HG02973 (cell line): ENCODE data around the gene PAX3.

Experiments used
- ATAC-seq: cut with Tn5 transposase; IDR thresholded peaks from one replicate; pipeline ENCODE4 v1.9.1; 2021; ENCODE audit warnings: moderate library complexity; ENCODE audit not compliant: unreplicated experiment

PAX3 gene

DNA sequence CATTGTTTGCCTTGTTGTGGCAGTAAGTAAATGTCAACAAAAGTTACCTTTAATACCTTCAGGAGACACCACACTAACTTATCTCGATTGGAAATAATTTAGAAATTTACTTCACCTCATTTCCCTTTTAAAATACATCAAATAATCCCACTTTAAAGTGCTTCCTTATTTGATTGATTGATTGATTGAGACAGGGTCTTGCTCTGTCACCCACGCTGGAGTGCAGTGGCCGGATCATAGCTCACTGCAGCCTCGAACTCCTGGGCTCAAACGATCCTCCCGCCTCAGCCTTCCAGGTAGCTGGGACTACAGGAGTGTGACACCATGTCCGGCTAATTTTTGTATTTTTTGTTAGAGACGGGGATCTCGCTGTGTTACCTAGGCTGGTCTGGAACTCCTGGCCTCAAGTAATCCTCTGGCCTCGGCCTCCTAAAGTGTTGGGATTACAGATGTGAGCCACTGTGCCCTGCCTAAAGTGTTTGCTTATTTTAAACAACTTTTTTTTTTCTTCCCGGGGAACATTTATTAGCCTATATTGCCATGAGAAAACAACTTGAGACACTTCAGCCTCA is 12.0 kb upstream of the PAX3 start:
- no peak for ATAC-seq

- no peak for ATAC-seq
Observed at GRCh38 chr2:222309766-222310165, 11.0 kb upstream of the PAX3 start.

- no peak for ATAC-seq
Observed at GRCh38 chr2:222309361-222309760, 10.6 kb upstream of the PAX3 start.

- ATAC-seq: no peak
Observed at GRCh38 chr2:222307978-222308730, 9.4 kb upstream of the PAX3 start.

- ATAC-seq: no peak
Observed at GRCh38 chr2:222307143-222307756, 8.5 kb upstream of the PAX3 start.

- ATAC-seq: no peak
Observed at GRCh38 chr2:222306393-222307142, 7.8 kb upstream of the PAX3 start.

- no peak for ATAC-seq
Observed at GRCh38 chr2:222305516-222306392, 7.0 kb upstream of the PAX3 start.

DNA sequence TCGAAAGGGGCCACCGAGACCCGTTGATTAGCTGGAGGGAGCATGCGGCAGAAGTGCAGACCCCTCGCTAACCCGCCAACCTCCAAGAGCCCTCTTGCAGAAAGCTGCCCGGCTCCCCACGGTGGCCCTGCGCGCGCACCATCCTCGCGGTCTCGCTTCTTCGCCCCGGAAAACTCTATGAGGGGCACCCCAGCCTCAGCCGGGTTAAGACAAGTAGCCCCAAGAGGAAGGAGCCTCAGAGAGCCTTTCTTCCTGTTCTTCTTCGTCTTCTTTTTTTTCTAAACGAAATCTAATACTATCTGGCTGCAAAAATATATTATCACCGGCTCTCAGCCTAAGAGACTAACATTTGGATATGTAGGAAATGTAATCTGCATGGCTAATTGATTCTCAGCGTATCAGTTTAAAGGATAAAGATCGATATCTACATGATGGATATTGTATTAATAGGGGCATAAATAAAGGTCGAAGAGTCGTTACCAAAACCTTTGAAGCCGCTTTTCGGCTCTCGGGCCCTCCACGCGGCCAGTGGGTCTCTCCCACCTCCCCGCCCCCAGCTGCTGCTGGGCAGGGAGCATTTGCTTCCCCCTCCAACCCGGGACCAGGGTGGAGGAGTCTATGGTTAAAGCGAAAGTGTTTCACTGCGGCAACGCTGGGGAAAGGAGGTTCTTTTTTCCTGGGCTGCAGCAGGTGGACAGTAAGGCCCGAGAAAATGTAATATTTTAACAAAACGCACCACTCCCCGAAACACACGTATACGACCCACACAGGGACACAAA is 6.1 kb upstream of the PAX3 start:
- no peak for ATAC-seq

DNA sequence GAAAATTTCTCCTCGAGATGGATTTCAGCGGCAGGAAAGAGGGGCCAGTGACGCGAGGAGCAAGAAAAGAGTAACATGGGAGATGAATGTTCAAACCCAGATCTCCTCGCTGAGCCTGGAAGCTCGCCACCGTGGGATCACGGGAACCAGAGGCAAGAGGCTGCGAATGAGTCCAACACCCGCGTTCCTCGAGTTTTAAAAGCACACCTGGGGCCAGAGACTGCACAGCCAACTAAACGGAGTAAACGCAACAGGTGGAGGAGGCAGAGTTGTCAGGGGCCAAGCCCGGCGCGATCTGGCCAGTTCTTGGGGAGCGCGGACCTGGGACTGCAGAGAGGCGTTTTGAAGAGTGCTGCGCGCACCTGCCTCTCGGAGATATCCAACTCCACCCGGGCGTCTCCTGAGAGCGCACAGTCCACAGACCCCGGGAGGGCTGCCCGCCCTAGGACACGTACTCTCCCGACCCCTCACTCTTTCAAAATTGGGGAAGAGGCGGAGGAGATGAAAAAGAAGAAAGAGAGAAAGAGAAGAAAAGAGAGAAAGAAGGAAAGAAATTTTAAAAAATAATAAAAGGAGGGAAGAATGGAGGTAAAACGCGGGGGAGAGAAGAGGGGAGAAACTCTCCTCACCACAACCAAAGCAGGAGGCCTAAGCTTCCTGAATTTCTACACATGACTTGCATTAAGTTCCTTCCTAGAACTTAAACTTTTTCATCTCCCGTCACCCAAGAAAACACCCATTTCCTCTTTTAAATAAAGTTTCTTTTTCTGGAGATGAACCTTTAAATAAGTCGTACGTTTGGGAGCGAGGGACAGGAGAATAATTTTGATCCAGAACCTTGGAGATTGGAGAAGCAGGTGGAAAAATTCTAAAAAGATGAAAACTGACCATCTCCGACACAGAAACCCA is 5.3 kb upstream of the PAX3 start:
- ATAC-seq: no peak

DNA sequence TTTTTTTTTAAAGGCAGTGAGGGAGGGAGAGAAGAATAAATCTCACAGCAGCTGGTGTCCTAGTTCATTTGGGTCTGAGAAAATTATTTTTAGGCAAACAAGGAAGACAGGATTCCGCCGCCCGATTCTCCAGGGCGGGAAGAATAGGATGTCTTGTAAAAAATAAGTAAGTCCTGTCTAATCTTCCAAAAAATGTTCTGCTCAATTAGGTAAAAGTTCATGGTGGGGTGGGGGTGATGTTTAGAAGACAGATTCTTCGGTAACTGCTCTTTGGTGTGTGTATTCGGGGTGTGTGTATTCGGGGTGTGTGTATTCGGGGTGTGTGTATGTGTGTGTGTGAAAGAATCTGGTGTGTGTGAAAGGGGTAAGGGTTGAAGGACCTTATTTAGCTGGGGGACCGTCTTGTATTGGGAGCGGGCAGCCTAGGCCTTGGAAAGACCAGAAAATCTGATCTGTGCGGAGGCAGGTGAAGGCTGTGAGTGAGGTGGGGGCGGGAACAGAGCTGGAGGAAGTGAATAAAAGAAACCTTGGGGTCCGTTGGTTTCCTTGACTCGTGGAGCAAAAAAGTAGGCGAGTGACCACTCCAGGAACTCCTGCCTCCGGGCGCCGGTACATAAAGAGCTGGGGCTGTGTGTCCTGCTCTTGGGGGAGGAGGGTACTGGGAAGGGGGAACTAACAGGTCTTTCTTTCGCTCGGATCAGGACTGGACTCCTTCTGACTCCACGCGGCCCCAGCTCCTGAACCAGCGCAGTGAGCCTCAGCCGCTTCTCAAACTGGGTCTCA is 4.4 kb upstream of the PAX3 start:
- no peak for ATAC-seq

DNA sequence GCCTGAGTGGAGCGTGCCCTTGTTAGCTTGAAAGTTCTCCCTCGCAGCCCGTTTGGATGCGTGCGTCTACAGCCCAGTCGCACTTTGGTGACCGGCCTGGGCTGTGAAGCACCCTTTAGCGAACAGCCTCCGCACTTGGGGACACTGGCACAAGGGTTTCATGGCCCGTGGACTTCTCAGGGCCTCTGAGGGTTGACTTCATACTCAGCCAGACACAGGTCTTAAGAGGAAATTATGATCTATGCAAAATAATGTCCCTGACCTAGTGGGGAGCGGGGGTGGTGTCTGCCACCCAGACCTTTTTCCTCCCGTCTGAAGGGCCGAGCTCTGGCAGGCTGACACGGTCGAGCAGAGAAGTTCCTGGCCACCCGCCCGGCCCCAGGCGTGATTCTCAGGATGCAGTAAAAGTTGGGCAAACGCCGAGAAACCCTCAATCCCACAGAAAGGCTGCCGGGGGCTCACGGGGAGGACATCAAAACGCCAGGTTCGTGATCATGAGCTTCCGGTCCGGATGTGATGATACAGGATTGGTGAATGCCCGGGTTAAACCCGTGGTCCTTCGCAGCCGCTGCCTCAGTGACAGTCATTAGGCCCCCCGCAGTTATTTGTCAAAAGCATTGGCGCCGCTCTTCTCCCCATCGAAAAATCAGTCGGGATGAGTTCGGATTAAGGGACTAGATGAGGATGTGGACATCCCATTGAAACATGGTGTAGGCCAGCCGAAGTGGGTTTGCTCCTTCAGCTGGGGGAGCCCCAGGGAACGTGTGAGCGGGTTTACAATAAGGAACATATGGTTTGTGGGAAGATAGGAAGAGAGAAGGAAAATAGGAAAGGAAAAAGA is 3.6 kb upstream of the PAX3 start:
- ATAC-seq: no peak

- no peak for ATAC-seq
Observed at GRCh38 chr2:222301796-222302118, 3.0 kb upstream of the PAX3 start.

- no peak for ATAC-seq
Observed at GRCh38 chr2:222301053-222301795, 2.4 kb upstream of the PAX3 start.

DNA sequence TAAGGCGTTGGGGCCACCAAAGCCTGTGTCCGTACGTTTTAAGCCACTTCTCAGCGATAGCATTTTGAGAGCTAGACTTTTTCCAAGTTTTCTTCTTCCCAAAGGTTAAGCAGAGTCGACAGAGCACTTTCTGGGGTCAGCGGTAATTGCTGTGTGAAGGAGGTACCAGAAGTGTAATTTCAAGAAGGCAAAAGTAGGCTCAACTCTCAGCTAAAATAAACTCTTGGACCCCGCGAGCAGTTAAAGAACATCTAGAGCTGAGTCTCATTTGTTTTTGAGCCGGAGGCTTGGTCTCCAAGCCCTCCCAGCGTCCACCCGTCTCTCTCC is 1.9 kb upstream of the PAX3 start:
- no peak for ATAC-seq

DNA sequence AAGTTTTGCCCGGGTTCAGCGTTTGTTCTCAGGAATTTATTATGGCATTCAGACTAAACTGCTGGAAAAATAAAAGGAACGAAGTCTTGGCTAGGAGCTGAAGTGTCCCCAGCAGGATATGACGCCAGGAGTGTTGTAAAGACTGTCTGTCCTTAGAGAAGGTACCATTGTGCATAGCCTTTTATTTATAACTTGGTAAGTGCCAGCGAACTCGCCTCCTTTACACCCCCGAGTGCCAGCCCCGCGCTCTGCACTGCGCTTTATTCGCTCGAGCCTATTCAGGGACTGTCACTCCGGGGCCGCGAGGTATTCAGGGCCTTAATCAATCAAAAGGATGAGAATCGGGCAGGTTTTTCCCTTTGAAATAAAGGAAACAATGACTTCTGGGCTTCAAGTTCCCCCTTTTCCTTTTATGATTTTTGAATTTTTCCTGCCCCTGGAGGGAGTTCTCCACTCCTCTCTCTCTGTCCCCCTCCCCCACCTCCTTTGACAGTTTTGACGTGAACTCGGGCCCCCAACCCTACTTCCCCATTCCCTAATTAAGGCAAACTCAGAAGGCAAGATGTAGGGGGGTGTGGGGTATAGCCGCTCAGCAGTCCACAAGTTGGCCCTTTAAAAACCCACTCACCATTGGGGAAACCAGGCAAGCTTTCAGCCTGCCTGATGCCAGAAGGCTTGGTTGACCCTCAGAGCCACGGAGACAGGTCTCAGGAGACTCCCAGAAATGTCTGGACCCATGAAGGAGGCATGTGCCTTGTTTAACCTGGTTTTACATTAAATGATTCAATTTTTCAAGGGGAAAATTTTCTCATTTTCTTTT is 1.3 kb upstream of the PAX3 start:
- ATAC-seq: no peak

DNA sequence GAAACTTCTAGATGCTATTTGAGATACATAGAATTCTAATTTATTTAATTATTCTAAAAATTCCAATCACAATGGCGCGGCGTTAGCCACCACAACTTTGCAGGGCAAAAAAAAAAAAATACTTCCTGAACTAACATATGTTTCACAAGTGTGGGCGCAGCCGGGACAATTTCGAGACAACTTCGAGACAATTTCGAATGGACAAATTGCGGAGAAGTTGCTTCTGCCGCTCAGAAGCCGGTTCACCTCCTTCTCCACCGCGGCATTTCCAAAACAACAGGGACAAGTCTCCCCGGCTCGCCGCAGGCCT is 842 bp downstream of the PAX3 start:
- no peak for ATAC-seq
